Measurements from ENCODE around the gene ARHGEF17. TPM values are rescaled to one million over a fixed set of nuclear protein-coding genes. Genes with fewer than 3 reads are reported as not detected.

ARHGEF17 gene
- total RNA-seq, 1 donor from 2014 or later = 4.5 TPM

GRCh38 chr11:73401924-73402833 lies 94.1 kb downstream of the ARHGEF17 start:
- no peak for FAIRE-seq

GRCh38 chr11:73402834-73403185 lies 94.7 kb downstream of the ARHGEF17 start:
- no peak for DNase-seq (ENCODE audit: low read depth)
- peak; percentile 31 for TF ChIP-seq CTCF (IDR thresholded peaks at IDR 0.05; ENCODE audit: insufficient read depth, low read length, severe bottlenecking)
- FAIRE-seq = no peak
- Histone ChIP-seq H3K36me3 (ENCODE audit: control insufficient read depth, insufficient read depth, low read length) (peaks cover 8% of the 10 kb centered on the region), H3K4me3 (ENCODE audit: low read depth, low read length) (no peak overlapping the region), H3K27me3 (ENCODE audit: control insufficient read depth, insufficient read depth, low read length) (no peaks in the 10 kb centered on the region)

More at GRCh38 chr11:73401924-73402833, 94.1 kb downstream of the ARHGEF17 start:
- Histone ChIP-seq H3K27me3 (ENCODE audit: control insufficient read depth, insufficient read depth, low read length) (no peaks in the 10 kb centered on the region), H3K4me3 (ENCODE audit: low read depth, low read length) (no peak overlapping the region), H3K36me3 (ENCODE audit: control insufficient read depth, insufficient read depth, low read length) (peaks cover 9% of the 10 kb centered on the region)
- DNase-seq (ENCODE audit: low read depth) = no peak
- TF ChIP-seq CTCF (IDR thresholded peaks at IDR 0.05; ENCODE audit: insufficient read depth, low read length, severe bottlenecking) = no peak

- no peaks in the 10 kb centered on the region for H3K27me3 ChIP-seq (ENCODE audit: control insufficient read depth, insufficient read depth, low read length)
- no peak for TF ChIP-seq CTCF (IDR thresholded peaks at IDR 0.05; ENCODE audit: insufficient read depth, low read length, severe bottlenecking)
- DNase-seq (ENCODE audit: low read depth) (no peak), FAIRE-seq (no peak)
- no peak overlapping the region for H3K4me3 ChIP-seq (ENCODE audit: low read depth, low read length)
- H3K36me3 ChIP-seq (ENCODE audit: control insufficient read depth, insufficient read depth, low read length) = peaks cover 8% of the 10 kb centered on the region
Measured at GRCh38 chr11:73403541-73403940, 95.5 kb downstream of the ARHGEF17 start.

GRCh38 chr11:73404048-73404447 lies 96.0 kb downstream of the ARHGEF17 start:
- H3K36me3 ChIP-seq (ENCODE audit: control insufficient read depth, insufficient read depth, low read length) = peaks cover 9% of the 10 kb centered on the region

GRCh38 chr11:73404506-73405145 lies 96.5 kb downstream of the ARHGEF17 start:
- FAIRE-seq = no peak
- no peaks in the 10 kb centered on the region for H3K27me3 ChIP-seq (ENCODE audit: control insufficient read depth, insufficient read depth, low read length)
- DNase-seq (ENCODE audit: low read depth) = no peak
- no peak for TF ChIP-seq CTCF (IDR thresholded peaks at IDR 0.05; ENCODE audit: insufficient read depth, low read length, severe bottlenecking)
- H3K4me3 ChIP-seq (ENCODE audit: low read depth, low read length) = no peak overlapping the region
- H3K36me3 ChIP-seq (ENCODE audit: control insufficient read depth, insufficient read depth, low read length) = peaks cover 12% of the 10 kb centered on the region

More at GRCh38 chr11:73404048-73404447, 96.0 kb downstream of the ARHGEF17 start:
- peak; percentile 68 for TF ChIP-seq CTCF (IDR thresholded peaks at IDR 0.05; ENCODE audit: insufficient read depth, low read length, severe bottlenecking)
- DNase-seq (ENCODE audit: low read depth) = peak; percentile 34
- H3K27me3 ChIP-seq (ENCODE audit: control insufficient read depth, insufficient read depth, low read length) = no peaks in the 10 kb centered on the region
- no peak for FAIRE-seq
- no peak overlapping the region for H3K4me3 ChIP-seq (ENCODE audit: low read depth, low read length)

Measured in bronchial epithelial cell (primary cell).